ENCODE measurements around the gene STYXL2.

Gene STYXL2

GRCh38 chr1:167136806-167137205 lies 42.9 kb downstream of the STYXL2 start:
- TF ChIP-seq, protein P1, sequence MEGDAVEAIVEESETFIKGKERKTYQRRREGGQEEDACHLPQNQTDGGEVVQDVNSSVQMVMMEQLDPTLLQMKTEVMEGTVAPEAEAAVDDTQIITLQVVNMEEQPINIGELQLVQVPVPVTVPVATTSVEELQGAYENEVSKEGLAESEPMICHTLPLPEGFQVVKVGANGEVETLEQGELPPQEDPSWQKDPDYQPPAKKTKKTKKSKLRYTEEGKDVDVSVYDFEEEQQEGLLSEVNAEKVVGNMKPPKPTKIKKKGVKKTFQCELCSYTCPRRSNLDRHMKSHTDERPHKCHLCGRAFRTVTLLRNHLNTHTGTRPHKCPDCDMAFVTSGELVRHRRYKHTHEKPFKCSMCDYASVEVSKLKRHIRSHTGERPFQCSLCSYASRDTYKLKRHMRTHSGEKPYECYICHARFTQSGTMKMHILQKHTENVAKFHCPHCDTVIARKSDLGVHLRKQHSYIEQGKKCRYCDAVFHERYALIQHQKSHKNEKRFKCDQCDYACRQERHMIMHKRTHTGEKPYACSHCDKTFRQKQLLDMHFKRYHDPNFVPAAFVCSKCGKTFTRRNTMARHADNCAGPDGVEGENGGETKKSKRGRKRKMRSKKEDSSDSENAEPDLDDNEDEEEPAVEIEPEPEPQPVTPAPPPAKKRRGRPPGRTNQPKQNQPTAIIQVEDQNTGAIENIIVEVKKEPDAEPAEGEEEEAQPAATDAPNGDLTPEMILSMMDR (IDR thresholded peaks at IDR 0.05; ENCODE audit: low read depth, low read length, missing control alignments): no peak
- H3K4me3 ChIP-seq (replicated peaks; ENCODE audit: low read depth, low read length): no peak overlapping the region
- no peak for DNase-seq (ENCODE audit: extremely low read depth, low read depth)

DNA sequence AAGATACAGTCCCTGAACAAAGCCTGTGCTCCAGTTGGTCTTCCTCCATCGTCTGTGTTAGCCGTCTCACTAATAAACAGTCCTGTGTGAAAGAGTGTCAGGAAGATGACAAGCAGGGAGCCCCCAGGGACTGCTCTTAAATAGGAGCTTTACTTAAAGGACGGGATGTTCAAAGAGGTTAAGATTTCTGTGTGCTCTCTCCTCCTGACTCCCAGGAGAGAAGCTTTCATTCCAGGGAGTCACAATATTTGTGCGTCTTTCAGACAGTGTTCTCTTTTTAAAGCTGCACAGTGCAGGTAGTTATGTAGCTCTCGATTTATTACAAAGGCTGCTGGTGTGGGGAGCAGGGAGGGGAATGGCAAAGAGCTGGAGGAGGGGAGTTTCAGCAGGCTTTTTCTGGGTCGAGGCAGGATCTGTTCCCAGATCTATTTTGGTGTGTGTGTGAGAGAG lies 43.5 kb downstream of the STYXL2 start:
- TF ChIP-seq, protein P1 (IDR thresholded peaks at IDR 0.05; ENCODE audit: low read depth, low read length, missing control alignments): no peak
- no peak for DNase-seq (ENCODE audit: extremely low read depth, low read depth)
- no peak overlapping the region for H3K4me3 ChIP-seq (replicated peaks; ENCODE audit: low read depth, low read length)

- no peak for DNase-seq (ENCODE audit: extremely low read depth, low read depth)
- TF ChIP-seq, protein P1 (IDR thresholded peaks at IDR 0.05; ENCODE audit: low read depth, low read length, missing control alignments): no peak
- H3K4me3 ChIP-seq (replicated peaks; ENCODE audit: low read depth, low read length): no peak overlapping the region
These were observed 44.1 kb downstream of the STYXL2 start for GRCh38 chr1:167137793-167138510.

DNA sequence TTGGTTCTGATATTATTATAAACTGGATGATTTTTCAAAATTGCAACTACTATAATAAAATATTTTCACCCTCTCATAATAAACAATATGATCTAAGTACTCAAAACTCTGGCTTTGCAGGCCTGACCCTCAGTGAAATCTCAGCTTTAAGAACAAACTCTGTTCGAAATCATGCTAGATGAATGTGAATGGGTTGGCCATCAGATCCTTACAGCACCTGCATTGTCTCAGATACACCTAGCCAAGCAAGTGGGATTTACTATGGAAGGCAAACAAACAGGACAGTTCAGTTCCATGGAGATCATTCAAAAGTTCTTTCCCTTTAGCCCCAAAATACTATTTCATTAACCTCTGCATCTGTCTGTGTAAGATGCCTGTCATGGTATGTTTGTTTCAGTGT lies 44.8 kb downstream of the STYXL2 start:
- TF ChIP-seq, protein P1 (IDR thresholded peaks at IDR 0.05; ENCODE audit: low read depth, low read length, missing control alignments): no peak
- no peak for DNase-seq (ENCODE audit: extremely low read depth, low read depth)
- no peak overlapping the region for H3K4me3 ChIP-seq (replicated peaks; ENCODE audit: low read depth, low read length)

DNA sequence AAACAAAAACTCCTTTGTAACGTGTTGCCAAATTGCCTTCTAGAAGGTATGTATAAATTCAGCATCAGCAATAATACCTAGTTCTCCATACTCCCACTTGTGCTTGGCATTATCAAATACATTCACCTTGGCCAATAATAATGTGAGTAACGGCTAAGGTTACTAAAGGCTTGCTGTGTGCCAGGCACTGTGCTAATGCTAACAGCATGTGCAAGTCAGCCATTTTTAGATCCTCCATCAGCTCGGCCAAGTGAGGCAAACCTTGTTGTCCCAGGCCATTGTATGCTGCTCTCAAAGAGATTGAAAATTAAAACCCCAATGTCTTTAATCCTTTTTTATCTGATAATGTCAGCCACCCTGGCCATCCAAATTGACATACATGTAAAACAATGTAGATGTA lies 48.1 kb downstream of the STYXL2 start:
- TF ChIP-seq, protein P1 (IDR thresholded peaks at IDR 0.05; ENCODE audit: low read depth, low read length, missing control alignments): no peak
- no peak for DNase-seq (ENCODE audit: extremely low read depth, low read depth)

More for the DNA sequence above, 48.1 kb downstream of the STYXL2 start:
- no peak overlapping the region for H3K4me3 ChIP-seq (replicated peaks; ENCODE audit: low read depth, low read length)

Data from HFF-Myc (cell line).